ENCODE data around the gene LCN6. TPM values are rescaled to one million over a fixed set of nuclear protein-coding genes. Genes with fewer than 3 reads are reported as not detected.
A peak's percentile ranks its signal among the peaks of the same experiment; 100 is the strongest.

Gene LCN6
- total and polyA plus RNA-seq, 2 of the 13 experiments (the other 11 are each of a cell fraction or from before 2014, with no cell fraction given): not detected

DNA sequence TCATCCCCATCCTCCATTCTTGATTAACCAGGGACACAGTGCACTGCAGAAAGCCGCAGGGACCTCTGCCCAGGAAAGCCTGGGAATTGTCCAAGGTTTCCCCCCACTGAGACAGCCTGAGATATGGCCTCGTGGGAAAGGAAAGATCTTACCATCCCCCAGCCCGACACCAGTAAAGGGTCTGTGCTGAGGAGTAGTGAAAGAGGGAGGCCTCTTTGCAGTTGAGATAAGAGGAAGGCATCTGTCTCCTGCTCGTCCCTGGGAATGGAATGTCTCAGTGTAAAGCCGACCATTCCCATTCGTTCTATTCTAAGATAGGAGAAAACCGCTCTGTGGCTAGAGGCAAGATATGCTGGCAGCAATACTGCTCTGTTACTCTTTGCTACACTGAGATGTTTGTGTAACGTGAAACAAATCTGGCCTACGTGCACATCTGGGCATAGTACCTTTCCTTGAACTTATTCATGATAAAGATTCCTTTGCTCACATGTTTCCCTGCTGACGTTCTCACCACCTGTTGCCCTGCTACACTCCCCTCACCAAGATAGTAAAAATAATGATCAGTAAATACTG is 48.5 kb upstream of the LCN6 start (continued):
- TF ChIP-seq GATA4 (IDR thresholded peaks at IDR 0.05; ENCODE audit: borderline replicate concordance, low read depth): peak; percentile 22; the same call in 1 of the 2 replicates
- TF ChIP-seq ZNF609 (CRISPR knock-in tag; IDR thresholded peaks at IDR 0.05; ENCODE audit: borderline replicate concordance): 0 out of 2 replicates have a peak, but pooled peaks have one; percentile 5
- TF ChIP-seq, protein P1, sequence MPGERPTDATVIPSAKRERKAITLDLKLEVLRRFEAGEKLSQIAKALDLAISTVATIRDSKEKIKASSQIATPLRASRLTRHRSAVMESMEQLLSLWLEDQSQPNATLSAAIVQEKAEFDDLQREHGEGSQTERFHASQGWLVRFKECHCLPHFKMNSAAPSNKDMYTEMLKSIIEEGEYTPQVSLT (CRISPR knock-in tag; IDR thresholded peaks at IDR 0.05; ENCODE audit: borderline replicate concordance, low read depth): 0 out of 2 replicates have a peak, but pooled peaks have one; percentile 61
- TF ChIP-seq ZBTB42 (CRISPR knock-in tag; IDR thresholded peaks at IDR 0.05): peak; percentile 39; the same call in 1 of the 2 replicates
- peak; percentile 40; the same call in 1 of the 2 replicates for TF ChIP-seq TFE3 (CRISPR knock-in tag; IDR thresholded peaks at IDR 0.05)
- TF ChIP-seq ARNTL (CRISPR knock-in tag; IDR thresholded peaks at IDR 0.05): peak; percentile 69; the same call in 1 of the 2 replicates
- 0 out of 2 replicates have a peak, but pooled peaks have one; percentile 22 for TF ChIP-seq HDAC2 (CRISPR knock-in tag; IDR thresholded peaks at IDR 0.05)
- TF ChIP-seq, protein P2, sequence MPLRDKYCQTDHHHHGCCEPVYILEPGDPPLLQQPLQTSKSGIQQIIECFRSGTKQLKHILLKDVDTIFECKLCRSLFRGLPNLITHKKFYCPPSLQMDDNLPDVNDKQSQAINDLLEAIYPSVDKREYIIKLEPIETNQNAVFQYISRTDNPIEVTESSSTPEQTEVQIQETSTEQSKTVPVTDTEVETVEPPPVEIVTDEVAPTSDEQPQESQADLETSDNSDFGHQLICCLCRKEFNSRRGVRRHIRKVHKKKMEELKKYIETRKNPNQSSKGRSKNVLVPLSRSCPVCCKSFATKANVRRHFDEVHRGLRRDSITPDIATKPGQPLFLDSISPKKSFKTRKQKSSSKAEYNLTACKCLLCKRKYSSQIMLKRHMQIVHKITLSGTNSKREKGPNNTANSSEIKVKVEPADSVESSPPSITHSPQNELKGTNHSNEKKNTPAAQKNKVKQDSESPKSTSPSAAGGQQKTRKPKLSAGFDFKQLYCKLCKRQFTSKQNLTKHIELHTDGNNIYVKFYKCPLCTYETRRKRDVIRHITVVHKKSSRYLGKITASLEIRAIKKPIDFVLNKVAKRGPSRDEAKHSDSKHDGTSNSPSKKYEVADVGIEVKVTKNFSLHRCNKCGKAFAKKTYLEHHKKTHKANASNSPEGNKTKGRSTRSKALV (CRISPR knock-in tag; IDR thresholded peaks at IDR 0.05): 0 out of 2 replicates have a peak, but pooled peaks have one; percentile 17
- TF ChIP-seq, protein P3, sequence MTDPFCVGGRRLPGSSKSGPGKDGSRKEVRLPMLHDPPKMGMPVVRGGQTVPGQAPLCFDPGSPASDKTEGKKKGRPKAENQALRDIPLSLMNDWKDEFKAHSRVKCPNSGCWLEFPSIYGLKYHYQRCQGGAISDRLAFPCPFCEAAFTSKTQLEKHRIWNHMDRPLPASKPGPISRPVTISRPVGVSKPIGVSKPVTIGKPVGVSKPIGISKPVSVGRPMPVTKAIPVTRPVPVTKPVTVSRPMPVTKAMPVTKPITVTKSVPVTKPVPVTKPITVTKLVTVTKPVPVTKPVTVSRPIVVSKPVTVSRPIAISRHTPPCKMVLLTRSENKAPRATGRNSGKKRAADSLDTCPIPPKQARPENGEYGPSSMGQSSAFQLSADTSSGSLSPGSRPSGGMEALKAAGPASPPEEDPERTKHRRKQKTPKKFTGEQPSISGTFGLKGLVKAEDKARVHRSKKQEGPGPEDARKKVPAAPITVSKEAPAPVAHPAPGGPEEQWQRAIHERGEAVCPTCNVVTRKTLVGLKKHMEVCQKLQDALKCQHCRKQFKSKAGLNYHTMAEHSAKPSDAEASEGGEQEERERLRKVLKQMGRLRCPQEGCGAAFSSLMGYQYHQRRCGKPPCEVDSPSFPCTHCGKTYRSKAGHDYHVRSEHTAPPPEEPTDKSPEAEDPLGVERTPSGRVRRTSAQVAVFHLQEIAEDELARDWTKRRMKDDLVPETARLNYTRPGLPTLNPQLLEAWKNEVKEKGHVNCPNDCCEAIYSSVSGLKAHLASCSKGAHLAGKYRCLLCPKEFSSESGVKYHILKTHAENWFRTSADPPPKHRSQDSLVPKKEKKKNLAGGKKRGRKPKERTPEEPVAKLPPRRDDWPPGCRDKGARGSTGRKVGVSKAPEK (CRISPR knock-in tag; IDR thresholded peaks at IDR 0.05; ENCODE audit: borderline replicate concordance): 0 out of 2 replicates have a peak, but pooled peaks have one; percentile 27
- TF ChIP-seq FOXA3 (CRISPR knock-in tag; IDR thresholded peaks at IDR 0.05): peak; percentile 49; the same call in 1 of the 2 replicates
- TF ChIP-seq ERF (CRISPR knock-in tag; IDR thresholded peaks at IDR 0.05): peak; percentile 28; the same call in 1 of the 2 replicates
- peak; percentile 61 for TF ChIP-seq ZNF263 (CRISPR knock-in tag; IDR thresholded peaks at IDR 0.05)
- TF ChIP-seq AKAP8 (CRISPR knock-in tag; IDR thresholded peaks at IDR 0.05): peak; percentile 99
- 0 out of 2 replicates have a peak, but pooled peaks have one; percentile 10 for TF ChIP-seq ZNF598 (CRISPR knock-in tag; IDR thresholded peaks at IDR 0.05; ENCODE audit: borderline replicate concordance)
- peak; percentile 56; the same call in 1 of the 2 replicates for TF ChIP-seq POLR2G (IDR thresholded peaks at IDR 0.05; ENCODE audit: low read depth, low read length)
- peak; percentile 30; the same call in 1 of the 2 replicates for TF ChIP-seq SOX5 (CRISPR knock-in tag; IDR thresholded peaks at IDR 0.05; ENCODE audit: borderline replicate concordance)
- TF ChIP-seq KAT8 (CRISPR knock-in tag; IDR thresholded peaks at IDR 0.05): 0 out of 2 replicates have a peak, but pooled peaks have one; percentile 15
